Suprapubic skin (tissue), 4 donors: ENCODE data around the gene PRSS21.

Source experiments
- POLR2A ChIP-seq, 2 donors: fragments of 450-650 bp; IDR thresholded peaks; one replicate each; pipeline ENCODE4 v1.6.1; 2017; ENCODE audit warnings: antibody characterized with exemption in 2 of 2, mild to moderate bottlenecking in 2 of 2, moderate library complexity in 2 of 2
- POLR2AphosphoS5 ChIP-seq, 3 donors: sonication (generic); formaldehyde crosslinking; IDR thresholded peaks; one replicate each; pipeline ENCODE4 v1.6.1; 2017; ENCODE audit warnings: antibody characterized with exemption in 3 of 3

GRCh38 chr16:2818272-2818876 lies 1.3 kb downstream of the PRSS21 start:
- TF ChIP-seq POLR2AphosphoS5 (IDR thresholded peaks at IDR 0.05) (no peak), POLR2A (IDR thresholded peaks at IDR 0.05) (no peak)
